G401.6 (cell line): ENCODE measurements around the gene CRACR2B.

Experiments
- FAIRE-seq: peaks from 2 replicates; lab custom pipeline; 2012; peaks lifted over from hg19 to GRCh38; lab: Jason Lieb, UNC

Gene CRACR2B

GRCh38 chr11:827146-827896 is 398 bp upstream of the CRACR2B start:
- no peak for FAIRE-seq

GRCh38 chr11:828506-829175 is 922 bp downstream of the CRACR2B start:
- FAIRE-seq, result no peak

GRCh38 chr11:829176-829846 is 1.6 kb downstream of the CRACR2B start:
- no peak for FAIRE-seq

- FAIRE-seq, result no peak
These were observed 2.2 kb downstream of the CRACR2B start for GRCh38 chr11:829847-830294.

GRCh38 chr11:830295-831117 is 2.8 kb downstream of the CRACR2B start:
- FAIRE-seq, result peak; percentile 94

- FAIRE-seq, result no peak
These were observed 3.6 kb downstream of the CRACR2B start for GRCh38 chr11:831118-831864.

- no peak for FAIRE-seq
These were observed 4.3 kb downstream of the CRACR2B start for GRCh38 chr11:831961-832528.

GRCh38 chr11:832529-833113 is 4.9 kb downstream of the CRACR2B start, which contains the start of gene CD151:
Gene CD151, plus strand, starts transcription at chr11:832952. Its CDS starts 3,118 bp downstream, at chr11:836070.
- no peak for FAIRE-seq

GRCh38 chr11:833114-833791 is 5.5 kb downstream of the CRACR2B start:
- no peak for FAIRE-seq

GRCh38 chr11:833849-834311 is 6.2 kb downstream of the CRACR2B start:
- FAIRE-seq, result peak; percentile 19

GRCh38 chr11:834371-835316 is 6.9 kb downstream of the CRACR2B start:
- no peak for FAIRE-seq

GRCh38 chr11:836274-836673 is 8.6 kb downstream of the CRACR2B start:
- no peak for FAIRE-seq

GRCh38 chr11:836700-837099 is 9.0 kb downstream of the CRACR2B start:
- FAIRE-seq, result no peak

- FAIRE-seq, result no peak
These were observed 9.7 kb downstream of the CRACR2B start for GRCh38 chr11:837189-837989.

GRCh38 chr11:837990-838307 is 10.2 kb downstream of the CRACR2B start:
- no peak for FAIRE-seq

- FAIRE-seq, result no peak
These were observed 10.9 kb downstream of the CRACR2B start for GRCh38 chr11:838441-839279.

GRCh38 chr11:839280-839623 is 11.5 kb downstream of the CRACR2B start:
- FAIRE-seq, result no peak
